ENCODE results near the gene MAP4K1.

Gene MAP4K1

DNA sequence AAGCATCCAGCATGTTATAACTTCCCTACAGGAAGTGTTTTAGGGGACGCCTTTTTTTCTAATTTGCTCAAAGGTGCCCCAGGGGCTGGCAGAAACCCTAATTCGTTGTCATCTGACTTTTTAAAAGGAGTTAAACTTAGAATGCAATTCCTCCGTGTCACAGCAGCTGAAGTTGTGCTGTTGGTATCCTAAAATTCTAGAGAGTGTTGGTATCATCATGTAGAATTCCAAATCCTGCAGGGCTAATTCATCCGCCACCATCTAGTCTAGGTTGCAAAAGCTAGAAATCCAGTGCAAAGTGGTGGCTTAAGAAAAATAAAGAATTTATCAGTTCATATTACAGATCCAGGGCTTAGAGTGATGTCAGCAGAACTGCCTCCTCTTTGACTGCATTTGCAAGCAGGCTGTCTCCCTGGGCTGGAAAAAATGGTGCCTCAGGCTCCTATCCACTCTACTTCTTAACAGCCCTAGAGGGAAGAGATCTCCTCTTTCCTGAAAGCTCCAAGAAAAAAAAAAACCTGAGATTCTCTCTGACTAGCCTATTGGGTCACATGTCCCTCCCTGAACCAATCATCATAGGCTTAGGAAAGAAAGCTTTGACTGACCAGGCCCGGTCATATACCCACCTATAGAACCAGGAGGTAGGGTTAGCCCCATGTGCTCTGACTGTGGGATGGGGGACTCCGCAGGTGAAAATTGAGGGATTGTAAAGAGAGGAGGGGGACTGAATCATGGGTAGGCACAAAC lies 73.0 kb downstream of the MAP4K1 start:
- no peak for DNase-seq (ENCODE audit: low spot score)

GRCh38 chr19:38543807-38544568 lies 73.8 kb downstream of the MAP4K1 start:
- peak; percentile 92 for DNase-seq (ENCODE audit: low spot score)

DNA sequence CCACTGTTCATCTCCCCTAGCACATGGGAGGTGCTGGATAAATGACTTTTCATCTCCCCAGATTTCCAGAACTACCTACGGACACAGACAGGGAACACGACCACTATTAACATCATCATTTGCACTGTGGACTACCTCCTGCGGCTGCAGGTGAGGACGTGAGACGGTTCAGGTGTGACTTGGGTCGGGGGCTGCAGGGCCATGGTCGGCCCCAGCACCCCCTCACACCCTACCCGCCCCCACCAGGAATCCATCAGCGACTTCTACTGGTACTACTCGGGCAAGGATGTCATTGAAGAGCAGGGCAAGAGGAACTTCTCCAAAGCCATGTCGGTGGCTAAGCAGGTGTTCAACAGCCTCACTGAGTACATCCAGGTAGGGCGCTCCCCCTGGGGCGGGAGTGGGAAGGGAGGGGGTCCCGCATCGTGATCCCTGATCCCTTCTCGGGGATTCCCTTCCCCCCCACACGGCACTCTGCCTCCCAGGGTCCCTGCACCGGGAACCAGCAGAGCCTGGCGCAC lies 74.4 kb downstream of the MAP4K1 start:
- no peak for DNase-seq (ENCODE audit: low spot score)

GRCh38 chr19:38542040-38542439 lies 75.7 kb downstream of the MAP4K1 start:
- DNase-seq (ENCODE audit: low spot score), result no peak

- no peak for DNase-seq (ENCODE audit: low spot score)
These were observed 78.0 kb downstream of the MAP4K1 start for GRCh38 chr19:38539751-38540150.

DNA sequence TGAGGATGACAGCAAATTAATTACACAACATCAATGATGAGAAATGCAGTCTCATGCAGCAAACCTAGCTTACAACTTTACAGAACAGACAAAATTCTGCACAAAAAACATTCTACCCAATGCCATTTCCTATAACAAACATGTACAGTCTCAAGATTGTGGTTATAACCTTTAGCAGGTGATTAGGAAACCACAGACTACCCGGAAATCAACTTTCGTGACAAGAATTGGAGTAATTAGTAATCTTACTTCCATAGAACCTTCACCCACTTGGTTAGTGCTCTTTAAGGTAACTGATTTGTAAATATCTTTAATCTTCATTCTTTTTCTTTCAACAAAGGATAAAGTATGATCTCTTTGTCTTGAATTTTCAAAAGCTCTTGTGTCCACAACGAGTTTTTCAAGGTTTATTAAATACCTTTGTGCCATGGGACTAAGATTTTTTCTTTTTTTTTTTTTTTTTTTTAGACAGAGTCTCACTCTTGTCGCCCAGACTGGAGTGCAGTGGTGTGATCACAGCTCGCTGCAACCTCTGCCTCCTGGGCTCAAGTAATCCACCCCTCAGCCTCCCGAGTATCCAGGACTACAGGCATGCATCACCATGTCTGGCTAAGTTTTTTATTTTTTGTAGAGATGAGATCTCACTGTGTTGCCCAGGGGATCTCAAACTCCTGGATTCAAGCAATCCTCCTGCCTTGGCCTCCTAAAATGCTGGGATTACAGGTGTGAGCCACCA lies 78.8 kb downstream of the MAP4K1 start:
- no peak for DNase-seq (ENCODE audit: low spot score)

DNA sequence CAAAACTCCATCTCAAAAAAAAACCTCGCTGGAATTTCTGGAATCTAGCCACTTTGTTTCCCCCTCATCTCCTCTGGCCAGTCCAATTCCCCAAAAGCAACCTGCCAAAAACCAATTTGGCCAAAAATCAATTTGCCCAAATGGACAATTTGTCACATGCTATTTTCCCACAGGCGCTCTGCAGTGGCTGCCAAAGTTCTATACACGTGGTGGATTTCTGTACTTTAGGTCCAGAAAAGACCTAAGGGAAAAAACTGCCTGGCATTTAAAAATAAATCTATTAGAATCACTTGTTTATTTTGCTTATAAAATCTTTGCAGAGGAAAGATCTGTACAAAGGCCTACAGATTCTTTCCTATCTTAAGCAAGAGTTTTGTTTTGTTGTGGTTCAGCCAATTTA lies 79.4 kb downstream of the MAP4K1 start:
- DNase-seq (ENCODE audit: low spot score), result no peak
